Keratinocyte (primary cell): Measurements from ENCODE around the gene HBB. TPM values are rescaled to one million over a fixed set of nuclear protein-coding genes. Genes with fewer than 3 reads are reported as not detected.

Experiments used
- DNase-seq: peaks from one replicate; pipeline ENCODE4 v3.0.0-alpha.2; 2011; ENCODE audit warnings: low read depth, missing footprints, low spot score
- FAIRE-seq: peaks from 2 replicates; lab custom pipeline; 2011; peaks lifted over from hg19 to GRCh38; lab: Jason Lieb, UNC
- H2AFZ ChIP-seq: 2 replicates; pipeline ENCODE4 v1.6.0; 2012; ENCODE audit warnings: low read length, control low read depth, inconsistent platforms; ENCODE audit not compliant: control insufficient read depth
- H3K27ac ChIP-seq: 2 replicates; pipeline ENCODE4 v1.5.1; 2011; ENCODE audit warnings: low read length; ENCODE audit not compliant: control insufficient read depth, insufficient read depth
- H3K27me3 ChIP-seq: 3 replicates; pipeline ENCODE4 v1.6.0; 2011; ENCODE audit warnings: low read length; ENCODE audit not compliant: control insufficient read depth, insufficient read depth; ENCODE audit errors: extremely low read depth
- H3K36me3 ChIP-seq, 2 experiments: 2 replicates in 1 of 2; 3 replicates in 1 of 2; pipeline ENCODE4 v1.5.1; 2011; ENCODE audit warnings: low read length in 2 of 2, mild to moderate bottlenecking in 1 of 2; ENCODE audit not compliant: control insufficient read depth in 2 of 2, insufficient read depth in 2 of 2; ENCODE audit errors: extremely low read depth in 1 of 2
- H3K4me1 ChIP-seq: 3 replicates; pipeline ENCODE4 v1.5.1; 2011; ENCODE audit warnings: low read length; ENCODE audit not compliant: control insufficient read depth, insufficient read depth; ENCODE audit errors: extremely low read depth
- H3K4me2 ChIP-seq: 3 replicates; pipeline ENCODE4 v1.6.0; 2011; ENCODE audit warnings: low read depth, low read length; ENCODE audit not compliant: control insufficient read depth, insufficient read depth; ENCODE audit errors: extremely low read depth
- H3K4me3 ChIP-seq, 3 experiments: fragments of 200-600 bp in 1 of 3; sonication (generic) in 1 of 3; 2 replicates in 2 of 3; 3 replicates in 1 of 3; pipeline ENCODE4 v1.5.1; 2011 to 2016; ENCODE audit warnings: low read length in 3 of 3, mild to moderate bottlenecking in 3 of 3, control low read depth in 2 of 3, inconsistent platforms in 1 of 3, low read depth in 1 of 3, mixed read lengths in 1 of 3, mixed run types in 1 of 3, moderate library complexity in 1 of 3; ENCODE audit not compliant: control insufficient read depth in 2 of 3, insufficient read depth in 2 of 3; ENCODE audit errors: extremely low read depth in 1 of 3
- H3K79me2 ChIP-seq: 2 replicates; pipeline ENCODE4 v1.6.0; 2012; ENCODE audit warnings: low read length; ENCODE audit not compliant: control insufficient read depth, insufficient read depth
- H3K9ac ChIP-seq: 3 replicates; pipeline ENCODE4 v1.6.0; 2011; ENCODE audit warnings: low read length; ENCODE audit not compliant: control insufficient read depth, insufficient read depth; ENCODE audit errors: extremely low read depth
- H3K9me1 ChIP-seq: 3 replicates; pipeline ENCODE4 v1.6.0; 2011; ENCODE audit warnings: low read length; ENCODE audit not compliant: control insufficient read depth, insufficient read depth; ENCODE audit errors: extremely low read depth
- H3K9me3 ChIP-seq: 2 replicates; pipeline ENCODE4 v1.5.1; 2012; ENCODE audit warnings: low read depth, low read length; ENCODE audit not compliant: control insufficient read depth
- H4K20me1 ChIP-seq: 3 replicates; pipeline ENCODE4 v1.6.0; 2011; ENCODE audit warnings: low read length; ENCODE audit not compliant: control insufficient read depth, insufficient read depth; ENCODE audit errors: extremely low read depth
- EZH2 ChIP-seq: IDR thresholded peaks from one replicate; pipeline ENCODE4 v1.6.1; 2012; ENCODE audit warnings: inconsistent platforms, mild to moderate bottlenecking, low read length, moderate library complexity
- dilution Hi-C: fragments of 300-500 bp; cut with MboI; formaldehyde crosslinking; loops from one replicate; pipeline ENCODE4 v1.7.0; 2020; ENCODE audit warnings: low sequenced_read_pairs; ENCODE audit not compliant: extremely low pct_ligation_motif_present
- polyA plus RNA-seq, 5 experiments: library from polyadenylated mRNA; depleted of rRNA in 3 of 5; stranded (reverse) in 3 of 5; stranded (forward) in 1 of 5; unstranded in 1 of 5; fragments of >200 nt; gene quantifications; 1 replicate in 1 of 5; 2 replicates in 3 of 5; 3 replicates in 1 of 5; pipeline versions ENCODE4 v1.2.1 to v1.2.3, GENCODE V29; 2011 to 2012; ENCODE audit warnings: missing spikeins in 2 of 5, low read depth in 1 of 5, low replicate concordance in 1 of 5
- TF ChIP-seq, protein P1 (sequence below), 3 experiments: IDR thresholded peaks in 1 of 3; conservative IDR thresholded peaks in 1 of 3; optimal IDR thresholded peaks in 1 of 3; 2 replicates in 2 of 3; 3 replicates in 1 of 3; pipeline versions ENCODE3 to v1.5.1; 2011; ENCODE audit warnings: low read length in 3 of 3, mild to moderate bottlenecking in 3 of 3, moderate library complexity in 2 of 3, control low read depth in 1 of 3, inconsistent platforms in 1 of 3; ENCODE audit not compliant: insufficient read depth in 2 of 3; ENCODE audit errors: extremely low read depth in 1 of 3

The HBB gene
- polyA plus RNA-seq, 1 donor (not counting 4 experiments of a cell fraction or from before 2014, with no cell fraction given) = not detected

DNA sequence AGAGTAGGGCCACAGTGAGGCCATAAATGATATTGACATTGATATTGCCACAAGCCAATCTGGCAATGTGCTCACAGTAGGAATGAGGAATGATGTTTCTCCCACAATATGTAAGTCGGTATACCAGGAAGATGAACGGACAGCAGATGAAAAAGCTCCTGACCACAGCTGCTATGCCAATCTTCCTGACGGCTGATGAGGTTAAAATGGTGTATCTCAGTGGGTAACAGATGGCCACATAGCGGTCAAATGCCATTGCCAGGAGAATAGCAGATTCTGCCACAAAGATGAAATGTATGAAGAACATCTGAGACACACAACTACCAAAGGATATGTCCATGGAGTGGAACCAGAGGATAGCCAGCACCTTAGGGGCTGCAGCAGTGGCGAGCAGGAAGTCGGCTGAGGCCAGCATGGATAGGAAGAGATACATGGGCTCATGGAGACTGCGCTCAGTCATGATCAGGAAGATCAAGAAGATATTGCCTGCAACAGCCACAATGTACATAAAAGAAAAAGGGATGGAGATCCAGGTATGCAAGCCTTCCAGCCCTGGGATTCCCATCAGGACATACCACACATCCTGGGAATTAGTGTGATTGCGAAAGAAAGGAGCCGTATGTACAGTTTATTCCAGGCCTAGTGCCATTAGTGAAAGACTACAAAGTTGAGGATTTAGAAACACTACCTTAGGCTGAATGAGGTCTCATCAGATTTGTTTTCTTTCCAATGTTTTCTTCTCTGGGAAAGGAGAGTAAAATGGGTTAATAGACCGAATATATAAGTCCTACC is 48.6 kb downstream of the HBB start:
- H3K4me1 ChIP-seq = no peaks in the 10 kb centered on the region
- no peaks in the 10 kb centered on the region for H3K27me3 ChIP-seq
- H3K79me2 ChIP-seq = no peaks in the 10 kb centered on the region
- H3K27ac ChIP-seq = no peak overlapping the region
- H3K4me3 ChIP-seq = no peak overlapping the region
- no peak overlapping the region for H3K4me2 ChIP-seq
- no peaks in the 10 kb centered on the region for H3K36me3 ChIP-seq
- DNase-seq = no peak
- H3K9me3 ChIP-seq = peaks cover 2% of the 10 kb centered on the region
- H4K20me1 ChIP-seq = no peaks in the 10 kb centered on the region
- TF ChIP-seq, protein P1, sequence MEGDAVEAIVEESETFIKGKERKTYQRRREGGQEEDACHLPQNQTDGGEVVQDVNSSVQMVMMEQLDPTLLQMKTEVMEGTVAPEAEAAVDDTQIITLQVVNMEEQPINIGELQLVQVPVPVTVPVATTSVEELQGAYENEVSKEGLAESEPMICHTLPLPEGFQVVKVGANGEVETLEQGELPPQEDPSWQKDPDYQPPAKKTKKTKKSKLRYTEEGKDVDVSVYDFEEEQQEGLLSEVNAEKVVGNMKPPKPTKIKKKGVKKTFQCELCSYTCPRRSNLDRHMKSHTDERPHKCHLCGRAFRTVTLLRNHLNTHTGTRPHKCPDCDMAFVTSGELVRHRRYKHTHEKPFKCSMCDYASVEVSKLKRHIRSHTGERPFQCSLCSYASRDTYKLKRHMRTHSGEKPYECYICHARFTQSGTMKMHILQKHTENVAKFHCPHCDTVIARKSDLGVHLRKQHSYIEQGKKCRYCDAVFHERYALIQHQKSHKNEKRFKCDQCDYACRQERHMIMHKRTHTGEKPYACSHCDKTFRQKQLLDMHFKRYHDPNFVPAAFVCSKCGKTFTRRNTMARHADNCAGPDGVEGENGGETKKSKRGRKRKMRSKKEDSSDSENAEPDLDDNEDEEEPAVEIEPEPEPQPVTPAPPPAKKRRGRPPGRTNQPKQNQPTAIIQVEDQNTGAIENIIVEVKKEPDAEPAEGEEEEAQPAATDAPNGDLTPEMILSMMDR (optimal IDR thresholded peaks at IDR 0.05 in 1 of 3, IDR thresholded peaks at IDR 0.05 in 1 of 3, conservative IDR thresholded peaks at IDR 0.05 in 1 of 3; ENCODE audit: extremely low read depth in 1 of 3, insufficient read depth in 2 of 3, low read length in 3 of 3) = no peak
- no peak for TF ChIP-seq EZH2
- dilution Hi-C loops = no loop called here
- no peak overlapping the region for H3K9ac ChIP-seq
- H3K9me1 ChIP-seq = no peaks in the 10 kb centered on the region
- FAIRE-seq = no peak
- no peak overlapping the region for H2AFZ ChIP-seq

Other genes with a start within 250 kb of the HBB start
- not detected in 3 replicates for gene OR51L1, start 232.2 kb downstream of the HBB start, polyA plus RNA-seq
- not detected in 3 replicates for gene OR52J3, start 180.5 kb downstream of the HBB start, polyA plus RNA-seq
- not detected in 3 replicates for gene OR52E2, start 167.4 kb downstream of the HBB start, polyA plus RNA-seq
- gene OR52E1, start 157.5 kb downstream of the HBB start, polyA plus RNA-seq = not detected in 3 replicates
- gene OR52A5, start 88.7 kb downstream of the HBB start, polyA plus RNA-seq = not detected in 3 replicates
- not detected in 3 replicates for gene OR52A1, start 72.3 kb downstream of the HBB start, polyA plus RNA-seq
- not detected in 3 replicates for gene OR51V1, start 26.4 kb downstream of the HBB start, polyA plus RNA-seq
- not detected in 3 replicates for gene HBD, start 7.4 kb upstream of the HBB start, polyA plus RNA-seq
- gene HBG1, start 22.8 kb upstream of the HBB start, polyA plus RNA-seq = 0.30 to 0.31 TPM in 2 of 3 replicates, not detected in the other
- gene HBG2, start 27.7 kb upstream of the HBB start, polyA plus RNA-seq = 0.50 to 0.73 TPM (median 0.61 TPM) in 3 replicates
- 0.19 to 0.26 TPM in 2 of 3 replicates, not detected in the other for gene HBE1, start 42.9 kb upstream of the HBB start, polyA plus RNA-seq
- not detected in 3 replicates for gene OR51B4, start 74.9 kb upstream of the HBB start, polyA plus RNA-seq
- gene OR51B2, start 97.2 kb upstream of the HBB start, polyA plus RNA-seq = not detected in 3 replicates
- gene OR51B5, start 116.5 kb upstream of the HBB start, polyA plus RNA-seq = not detected in 3 replicates
- gene OR51B6, start 124.4 kb upstream of the HBB start, polyA plus RNA-seq = not detected in 3 replicates
- gene OR51M1, start 156.7 kb upstream of the HBB start, polyA plus RNA-seq = not detected in 3 replicates
- not detected in 3 replicates for gene OR51Q1, start 195.0 kb upstream of the HBB start, polyA plus RNA-seq
- not detected in 3 replicates for gene OR51I1, start 214.4 kb upstream of the HBB start, polyA plus RNA-seq
- not detected in 3 replicates for gene OR51I2, start 222.3 kb upstream of the HBB start, polyA plus RNA-seq